Testis (tissue), 2 donors: ENCODE measurements around the gene MARVELD2.

ENCODE experiments used
- POLR2A ChIP-seq: fragments of 450-650 bp; IDR thresholded peaks from one replicate; pipeline ENCODE4 v1.6.1; 2017; ENCODE audit warnings: antibody characterized with exemption, mild to moderate bottlenecking, moderate library complexity
- TF ChIP-seq, protein P1 (sequence below), 3 experiments: fragments of 450-650 bp in 2 of 3; fragments of 200-600 bp in 1 of 3; sonication (generic) in 1 of 3; IDR thresholded peaks; one replicate each; pipeline ENCODE4 v1.5.1; 2016 to 2019; ENCODE audit warnings: antibody characterized with exemption in 3 of 3, mild to moderate bottlenecking in 2 of 3, moderate library complexity in 1 of 3

DNA sequence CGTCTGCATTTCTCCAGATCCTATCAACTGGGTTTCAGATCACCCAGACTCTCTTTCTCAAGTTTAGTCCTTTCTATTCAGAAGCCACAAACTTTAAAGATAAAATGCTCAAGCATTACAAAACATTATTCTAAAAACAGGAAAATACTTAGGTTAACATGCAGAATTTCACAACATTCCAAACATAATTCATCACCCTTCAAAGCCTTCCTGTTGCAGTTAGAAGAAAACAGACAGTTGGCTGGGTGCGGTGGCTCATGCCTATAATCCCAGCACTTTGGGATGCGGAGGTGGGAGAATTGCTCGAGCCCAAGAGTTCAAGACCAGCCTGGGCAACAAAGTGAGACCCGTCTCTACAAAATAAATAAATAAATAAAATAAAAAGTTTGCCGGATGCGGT lies 70.0 kb downstream of the MARVELD2 start:
- TF ChIP-seq, protein P1, sequence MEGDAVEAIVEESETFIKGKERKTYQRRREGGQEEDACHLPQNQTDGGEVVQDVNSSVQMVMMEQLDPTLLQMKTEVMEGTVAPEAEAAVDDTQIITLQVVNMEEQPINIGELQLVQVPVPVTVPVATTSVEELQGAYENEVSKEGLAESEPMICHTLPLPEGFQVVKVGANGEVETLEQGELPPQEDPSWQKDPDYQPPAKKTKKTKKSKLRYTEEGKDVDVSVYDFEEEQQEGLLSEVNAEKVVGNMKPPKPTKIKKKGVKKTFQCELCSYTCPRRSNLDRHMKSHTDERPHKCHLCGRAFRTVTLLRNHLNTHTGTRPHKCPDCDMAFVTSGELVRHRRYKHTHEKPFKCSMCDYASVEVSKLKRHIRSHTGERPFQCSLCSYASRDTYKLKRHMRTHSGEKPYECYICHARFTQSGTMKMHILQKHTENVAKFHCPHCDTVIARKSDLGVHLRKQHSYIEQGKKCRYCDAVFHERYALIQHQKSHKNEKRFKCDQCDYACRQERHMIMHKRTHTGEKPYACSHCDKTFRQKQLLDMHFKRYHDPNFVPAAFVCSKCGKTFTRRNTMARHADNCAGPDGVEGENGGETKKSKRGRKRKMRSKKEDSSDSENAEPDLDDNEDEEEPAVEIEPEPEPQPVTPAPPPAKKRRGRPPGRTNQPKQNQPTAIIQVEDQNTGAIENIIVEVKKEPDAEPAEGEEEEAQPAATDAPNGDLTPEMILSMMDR (IDR thresholded peaks at IDR 0.05) = no peak
- no peak for TF ChIP-seq POLR2A
